HepG2 (cell line): ENCODE results near the gene PPP1R13L. TPM values are rescaled to one million over a fixed set of nuclear protein-coding genes. Genes with fewer than 3 reads are reported as not detected.
A peak's percentile ranks its signal among the peaks of the same experiment; 100 is the strongest.

Experiments
- ATAD3A ChIP-seq: sonication (generic); formaldehyde crosslinking; IDR thresholded peaks from 2 replicates; pipeline ENCODE4 v1.4.0; 2020; ENCODE audit warnings: missing genetic modification reagents
- ATF7 ChIP-seq, 2 experiments: fragments of 450-650 bp in 1 of 2; sonication (generic) in 1 of 2; formaldehyde crosslinking in 1 of 2; IDR thresholded peaks; 2 replicates each; pipeline versions ENCODE4 v1.4.0 to v1.6.1; 2016 to 2020; ENCODE audit warnings: antibody characterized with exemption in 1 of 2, mild to moderate bottlenecking in 1 of 2, missing genetic modification reagents in 1 of 2
- CAMTA2 ChIP-seq: sonication (generic); formaldehyde crosslinking; IDR thresholded peaks from 2 replicates; pipeline ENCODE4 v1.4.0; 2020; ENCODE audit warnings: mild to moderate bottlenecking, missing genetic modification reagents, borderline replicate concordance
- FOXA3 ChIP-seq: IDR thresholded peaks from 2 replicates; pipeline ENCODE4 v1.6.1; 2016; ENCODE audit warnings: missing genetic modification reagents, missing compliant biosample characterization
- MXI1 ChIP-seq: IDR thresholded peaks from 3 replicates; pipeline ENCODE4 v1.6.1; 2012; ENCODE audit warnings: low read depth, low read length, inconsistent platforms, borderline replicate concordance
- RFX1 ChIP-seq: fragments of 450-650 bp; IDR thresholded peaks from 2 replicates; pipeline ENCODE4 v1.6.1; 2017
- SMAD3 ChIP-seq: sonication (generic); formaldehyde crosslinking; IDR thresholded peaks from 2 replicates; pipeline ENCODE4 v1.4.0; 2020; ENCODE audit warnings: missing genetic modification reagents
- SMC3 ChIP-seq: IDR thresholded peaks from 2 replicates; pipeline ENCODE4 v1.6.1; 2011; ENCODE audit warnings: low read length, improper control_type of control experiment
- ZFYVE20 ChIP-seq: sonication (generic); formaldehyde crosslinking; IDR thresholded peaks from 2 replicates; pipeline ENCODE4 v1.8.0; 2023; ENCODE audit warnings: low read depth, mild to moderate bottlenecking, moderate library complexity, missing genetic modification reagents, borderline replicate concordance
- ZNF235 ChIP-seq: sonication (generic); formaldehyde crosslinking; IDR thresholded peaks from 2 replicates; pipeline ENCODE4 v1.8.1; 2023; ENCODE audit warnings: mild to moderate bottlenecking, missing genetic modification reagents, borderline replicate concordance
- ZNF446 ChIP-seq: sonication (generic); formaldehyde crosslinking; IDR thresholded peaks from 2 replicates; pipeline ENCODE4 v1.5.0; 2020; ENCODE audit warnings: mild to moderate bottlenecking, missing genetic modification reagents
- ZNF546 ChIP-seq: sonication (generic); formaldehyde crosslinking; conservative IDR thresholded peaks from 2 replicates; pipeline ENCODE4 v1.8.1; 2023; ENCODE audit warnings: mild to moderate bottlenecking, missing genetic modification reagents
- ZNF788 ChIP-seq: sonication (generic); formaldehyde crosslinking; IDR thresholded peaks from 2 replicates; pipeline ENCODE4 v1.5.0; 2020; ENCODE audit warnings: mild to moderate bottlenecking, missing genetic modification reagents, borderline replicate concordance
- polyA plus RNA-seq, 8 experiments: library from polyadenylated mRNA; depleted of rRNA in 3 of 8; stranded (reverse) in 7 of 8; unstranded in 1 of 8; fragments of >200 nt; fragmentation: Illumina TruSeq in 4 of 8; extraction: Trizol in 4 of 8; gene quantifications; 2 replicates each; pipeline versions ENCODE4 v1.2.1 to v1.2.3, GENCODE V29; 2011 to 2016; ENCODE audit warnings: low read depth in 4 of 8, missing spikeins in 1 of 8, mixed read lengths in 1 of 8; ENCODE audit not compliant: insufficient read depth in 1 of 8
- total RNA-seq, 5 experiments: library from RNA; depleted of rRNA; stranded (reverse); fragments of >200 nt; fragmentation: Illumina TruSeq; extraction: Trizol; gene quantifications; 2 replicates each; pipeline ENCODE4 v1.2.3, GENCODE V29; 2016; ENCODE audit warnings: low read depth in 1 of 5
- TF ChIP-seq, protein P1 (sequence below): sonication (generic); formaldehyde crosslinking; IDR thresholded peaks from 2 replicates; pipeline ENCODE4 v1.4.0; 2020; ENCODE audit warnings: missing genetic modification reagents
- TF ChIP-seq, protein P2 (sequence below): sonication (generic); formaldehyde crosslinking; IDR thresholded peaks from one replicate; pipeline ENCODE4 v1.5.1; 2020; ENCODE audit warnings: mild to moderate bottlenecking, missing genetic modification reagents; ENCODE audit errors: not compliant biosample characterization
- TF ChIP-seq, protein P3 (sequence below): sonication (generic); formaldehyde crosslinking; IDR thresholded peaks from 2 replicates; pipeline ENCODE4 v1.5.0; 2020; ENCODE audit warnings: mild to moderate bottlenecking, missing genetic modification reagents

PPP1R13L gene
- total and polyA plus RNA-seq, 2 of the 13 experiments (the other 11 are each of a cell fraction or from before 2014, with no cell fraction given), result 1.3 to 6.6 TPM

DNA sequence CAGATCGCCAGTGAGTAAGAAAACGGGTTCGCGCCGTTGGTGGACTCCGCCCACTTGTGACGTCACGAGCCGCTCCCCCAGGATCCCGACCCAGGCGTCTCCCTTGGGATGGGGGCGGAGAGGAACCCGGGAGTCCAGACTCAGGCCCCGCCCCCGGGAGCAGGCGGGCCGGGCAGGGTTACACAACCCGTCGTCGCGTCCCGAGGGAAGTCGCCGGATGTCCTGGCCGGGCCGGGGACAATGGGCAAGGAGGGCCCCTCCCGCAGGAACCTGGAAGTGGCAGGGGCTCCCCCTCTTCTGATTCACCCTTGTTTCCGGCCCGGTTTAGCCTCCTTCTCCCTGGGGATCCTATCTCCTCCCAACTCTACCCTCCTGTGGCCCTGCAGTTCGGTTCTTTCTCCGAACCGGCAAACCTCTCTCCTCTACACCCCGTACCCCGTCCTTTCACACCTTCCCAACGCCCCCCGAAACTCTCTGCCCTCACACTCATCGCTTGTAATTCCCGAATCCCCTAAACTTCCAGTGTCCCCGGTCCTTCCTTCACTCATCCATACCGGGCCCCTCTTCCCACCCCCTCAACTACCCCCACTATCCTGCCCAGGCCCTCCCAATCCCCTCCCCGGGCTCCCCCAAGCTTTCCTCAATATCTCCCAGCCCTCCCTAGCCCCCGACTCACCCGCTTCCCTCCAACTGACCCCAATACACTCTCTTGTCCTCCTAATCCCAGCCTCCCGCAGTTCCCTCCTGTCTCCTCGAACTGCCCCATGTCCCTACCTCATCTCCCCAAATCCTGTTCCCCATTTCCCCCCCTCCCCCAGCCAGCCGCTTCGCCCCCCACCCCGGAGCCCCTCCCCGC lies 38.8 kb upstream of the PPP1R13L start (continued):
- TF ChIP-seq, protein P1, sequence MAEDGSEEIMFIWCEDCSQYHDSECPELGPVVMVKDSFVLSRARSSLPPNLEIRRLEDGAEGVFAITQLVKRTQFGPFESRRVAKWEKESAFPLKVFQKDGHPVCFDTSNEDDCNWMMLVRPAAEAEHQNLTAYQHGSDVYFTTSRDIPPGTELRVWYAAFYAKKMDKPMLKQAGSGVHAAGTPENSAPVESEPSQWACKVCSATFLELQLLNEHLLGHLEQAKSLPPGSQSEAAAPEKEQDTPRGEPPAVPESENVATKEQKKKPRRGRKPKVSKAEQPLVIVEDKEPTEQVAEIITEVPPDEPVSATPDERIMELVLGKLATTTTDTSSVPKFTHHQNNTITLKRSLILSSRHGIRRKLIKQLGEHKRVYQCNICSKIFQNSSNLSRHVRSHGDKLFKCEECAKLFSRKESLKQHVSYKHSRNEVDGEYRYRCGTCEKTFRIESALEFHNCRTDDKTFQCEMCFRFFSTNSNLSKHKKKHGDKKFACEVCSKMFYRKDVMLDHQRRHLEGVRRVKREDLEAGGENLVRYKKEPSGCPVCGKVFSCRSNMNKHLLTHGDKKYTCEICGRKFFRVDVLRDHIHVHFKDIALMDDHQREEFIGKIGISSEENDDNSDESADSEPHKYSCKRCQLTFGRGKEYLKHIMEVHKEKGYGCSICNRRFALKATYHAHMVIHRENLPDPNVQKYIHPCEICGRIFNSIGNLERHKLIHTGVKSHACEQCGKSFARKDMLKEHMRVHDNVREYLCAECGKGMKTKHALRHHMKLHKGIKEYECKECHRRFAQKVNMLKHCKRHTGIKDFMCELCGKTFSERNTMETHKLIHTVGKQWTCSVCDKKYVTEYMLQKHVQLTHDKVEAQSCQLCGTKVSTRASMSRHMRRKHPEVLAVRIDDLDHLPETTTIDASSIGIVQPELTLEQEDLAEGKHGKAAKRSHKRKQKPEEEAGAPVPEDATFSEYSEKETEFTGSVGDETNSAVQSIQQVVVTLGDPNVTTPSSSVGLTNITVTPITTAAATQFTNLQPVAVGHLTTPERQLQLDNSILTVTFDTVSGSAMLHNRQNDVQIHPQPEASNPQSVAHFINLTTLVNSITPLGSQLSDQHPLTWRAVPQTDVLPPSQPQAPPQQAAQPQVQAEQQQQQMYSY, result no peak
- TF ChIP-seq ZNF788 (CRISPR knock-in tag) (no peak; the same call in 1 of the 2 replicates), ATF7 (IDR thresholded peaks at IDR 0.05) (peak; percentile 74), ATF7 (CRISPR knock-in tag; IDR thresholded peaks at IDR 0.05) (0 out of 2 replicates have a peak, but pooled peaks have one; percentile 55), SMC3 (no peak), RFX1 (no peak), ZNF235 (CRISPR knock-in tag) (no peak), CAMTA2 (no peak), ZFYVE20 (CRISPR knock-in tag) (no peak), MXI1 (peak; percentile 12; the same call in 1 of the 3 replicates), SMAD3 (no peak), FOXA3 (peak; percentile 52), ZNF546 (CRISPR knock-in tag) (no peak), ZNF446 (no peak), ATAD3A (CRISPR knock-in tag) (no peak)
- TF ChIP-seq, protein P2, sequence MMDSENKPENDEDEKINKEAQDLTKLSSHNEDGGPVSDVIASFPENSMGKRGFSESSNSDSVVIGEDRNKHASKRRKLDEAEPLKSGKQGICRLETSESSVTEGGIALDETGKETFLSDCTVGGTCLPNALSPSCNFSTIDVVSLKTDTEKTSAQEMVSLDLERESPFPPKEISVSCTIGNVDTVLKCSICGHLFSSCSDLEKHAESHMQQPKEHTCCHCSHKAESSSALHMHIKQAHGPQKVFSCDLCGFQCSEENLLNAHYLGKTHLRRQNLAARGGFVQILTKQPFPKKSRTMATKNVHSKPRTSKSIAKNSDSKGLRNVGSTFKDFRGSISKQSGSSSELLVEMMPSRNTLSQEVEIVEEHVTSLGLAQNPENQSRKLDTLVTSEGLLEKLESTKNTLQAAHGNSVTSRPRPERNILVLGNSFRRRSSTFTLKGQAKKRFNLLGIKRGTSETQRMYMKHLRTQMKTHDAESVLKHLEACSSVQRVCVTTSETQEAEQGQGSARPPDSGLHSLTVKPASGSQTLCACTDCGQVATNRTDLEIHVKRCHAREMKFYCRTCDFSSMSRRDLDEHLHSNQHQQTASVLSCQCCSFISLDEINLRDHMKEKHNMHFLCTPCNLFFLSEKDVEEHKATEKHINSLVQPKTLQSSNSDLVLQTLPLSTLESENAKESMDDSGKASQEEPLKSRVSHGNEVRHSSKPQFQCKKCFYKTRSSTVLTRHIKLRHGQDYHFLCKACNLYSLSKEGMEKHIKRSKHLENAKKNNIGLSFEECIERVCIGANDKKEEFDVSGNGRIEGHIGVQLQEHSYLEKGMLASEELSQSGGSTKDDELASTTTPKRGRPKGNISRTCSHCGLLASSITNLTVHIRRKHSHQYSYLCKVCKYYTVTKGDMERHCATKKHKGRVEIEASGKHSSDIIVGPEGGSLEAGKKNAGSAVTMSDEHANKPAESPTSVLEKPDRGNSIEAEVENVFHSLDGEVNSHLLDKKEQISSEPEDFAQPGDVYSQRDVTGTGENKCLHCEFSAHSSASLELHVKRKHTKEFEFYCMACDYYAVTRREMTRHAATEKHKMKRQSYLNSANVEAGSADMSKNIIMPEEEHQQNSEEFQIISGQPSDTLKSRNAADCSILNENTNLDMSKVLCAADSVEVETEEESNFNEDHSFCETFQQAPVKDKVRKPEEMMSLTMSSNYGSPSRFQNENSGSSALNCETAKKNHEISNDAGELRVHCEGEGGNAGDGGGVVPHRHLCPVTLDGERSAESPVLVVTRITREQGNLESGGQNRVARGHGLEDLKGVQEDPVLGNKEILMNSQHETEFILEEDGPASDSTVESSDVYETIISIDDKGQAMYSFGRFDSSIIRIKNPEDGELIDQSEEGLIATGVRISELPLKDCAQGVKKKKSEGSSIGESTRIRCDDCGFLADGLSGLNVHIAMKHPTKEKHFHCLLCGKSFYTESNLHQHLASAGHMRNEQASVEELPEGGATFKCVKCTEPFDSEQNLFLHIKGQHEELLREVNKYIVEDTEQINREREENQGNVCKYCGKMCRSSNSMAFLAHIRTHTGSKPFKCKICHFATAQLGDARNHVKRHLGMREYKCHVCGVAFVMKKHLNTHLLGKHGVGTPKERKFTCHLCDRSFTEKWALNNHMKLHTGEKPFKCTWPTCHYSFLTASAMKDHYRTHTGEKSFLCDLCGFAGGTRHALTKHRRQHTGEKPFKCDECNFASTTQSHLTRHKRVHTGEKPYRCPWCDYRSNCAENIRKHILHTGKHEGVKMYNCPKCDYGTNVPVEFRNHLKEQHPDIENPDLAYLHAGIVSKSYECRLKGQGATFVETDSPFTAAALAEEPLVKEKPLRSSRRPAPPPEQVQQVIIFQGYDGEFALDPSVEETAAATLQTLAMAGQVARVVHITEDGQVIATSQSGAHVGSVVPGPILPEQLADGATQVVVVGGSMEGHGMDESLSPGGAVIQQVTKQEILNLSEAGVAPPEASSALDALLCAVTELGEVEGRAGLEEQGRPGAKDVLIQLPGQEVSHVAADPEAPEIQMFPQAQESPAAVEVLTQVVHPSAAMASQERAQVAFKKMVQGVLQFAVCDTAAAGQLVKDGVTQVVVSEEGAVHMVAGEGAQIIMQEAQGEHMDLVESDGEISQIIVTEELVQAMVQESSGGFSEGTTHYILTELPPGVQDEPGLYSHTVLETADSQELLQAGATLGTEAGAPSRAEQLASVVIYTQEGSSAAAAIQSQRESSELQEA (CRISPR knock-in tag), result peak; percentile 39
- TF ChIP-seq, protein P3, sequence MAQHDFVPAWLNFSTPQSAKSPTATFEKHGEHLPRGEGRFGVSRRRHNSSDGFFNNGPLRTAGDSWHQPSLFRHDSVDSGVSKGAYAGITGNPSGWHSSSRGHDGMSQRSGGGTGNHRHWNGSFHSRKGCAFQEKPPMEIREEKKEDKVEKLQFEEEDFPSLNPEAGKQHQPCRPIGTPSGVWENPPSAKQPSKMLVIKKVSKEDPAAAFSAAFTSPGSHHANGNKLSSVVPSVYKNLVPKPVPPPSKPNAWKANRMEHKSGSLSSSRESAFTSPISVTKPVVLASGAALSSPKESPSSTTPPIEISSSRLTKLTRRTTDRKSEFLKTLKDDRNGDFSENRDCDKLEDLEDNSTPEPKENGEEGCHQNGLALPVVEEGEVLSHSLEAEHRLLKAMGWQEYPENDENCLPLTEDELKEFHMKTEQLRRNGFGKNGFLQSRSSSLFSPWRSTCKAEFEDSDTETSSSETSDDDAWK (CRISPR knock-in tag), result no peak
